Endothelial cell of umbilical vein (primary cell): ENCODE measurements around the gene IZUMO4. TPM values are rescaled to one million over a fixed set of nuclear protein-coding genes. Genes with fewer than 3 reads are reported as not detected.

Experiments used
- BruUV-seq: library from RNA; stranded (reverse); fragments of 400-500 nt; replicated peaks from 2 replicates; lab custom pipeline; 2021; lab: Mats Ljungman, UMichigan
- CTCF ChIA-PET: fragments of 300-600, 350-600 bp; sonication (Branson Sonifier 250); formaldehyde crosslinking; loops from one replicate; lab custom pipeline; 2021; ENCODE audit warnings: antibody characterized with exemption, inconsistent platforms; lab: Charles Lee
- POLR2A ChIA-PET: fragments of 300-600, 350-600 bp; sonication (Branson Sonifier 250); formaldehyde crosslinking; loops from one replicate; lab custom pipeline; 2021; ENCODE audit warnings: antibody characterized with exemption, inconsistent platforms; lab: Charles Lee
- DNase-seq: peaks from one replicate; pipeline ENCODE4 v3.0.0-alpha.2; 2011; ENCODE audit warnings: low read depth, low spot score
- FAIRE-seq: peaks from 2 replicates; lab custom pipeline; 2011; peaks lifted over from hg19 to GRCh38; lab: Jason Lieb, UNC
- H2AFZ ChIP-seq: 2 replicates; pipeline ENCODE4 v1.6.0; 2012; ENCODE audit warnings: low read depth, low read length, control low read depth, inconsistent platforms
- H3K27ac ChIP-seq: 2 replicates; pipeline ENCODE4 v1.5.1; 2011; ENCODE audit warnings: low read depth, mild to moderate bottlenecking, control low read depth, low read length, moderate library complexity; ENCODE audit not compliant: insufficient read depth
- H3K27me3 ChIP-seq, 2 experiments: 2 replicates each; pipeline versions ENCODE4 v1.6.0 to v1.6.1; 2011; ENCODE audit warnings: low read length in 2 of 2, mixed read lengths in 1 of 2; ENCODE audit not compliant: control insufficient read depth in 2 of 2, insufficient read depth in 2 of 2
- H3K36me3 ChIP-seq, 2 experiments: 2 replicates in 1 of 2; 3 replicates in 1 of 2; pipeline ENCODE4 v1.5.1; 2011; ENCODE audit warnings: low read length in 2 of 2, mild to moderate bottlenecking in 1 of 2, moderate library complexity in 1 of 2; ENCODE audit not compliant: control insufficient read depth in 2 of 2, insufficient read depth in 2 of 2; ENCODE audit errors: extremely low read depth in 1 of 2
- H3K4me1 ChIP-seq: 3 replicates; pipeline ENCODE4 v1.5.1; 2011; ENCODE audit warnings: mild to moderate bottlenecking, low read length; ENCODE audit not compliant: control insufficient read depth, insufficient read depth; ENCODE audit errors: extremely low read depth
- H3K4me2 ChIP-seq: 2 replicates; pipeline ENCODE4 v1.6.1; 2011; ENCODE audit warnings: low read length, control low read depth, mixed read lengths; ENCODE audit not compliant: insufficient read depth
- H3K4me3 ChIP-seq, 3 experiments: fragments of 200-600 bp in 1 of 3; sonication (generic), shearing (Covaris generic) in 1 of 3; replicated peaks in 1 of 3; 2 replicates each; pipeline ENCODE4 v1.5.1; 2011 to 2016; ENCODE audit warnings: control low read depth in 3 of 3, low read length in 3 of 3, mild to moderate bottlenecking in 2 of 3, inconsistent platforms in 1 of 3, low read depth in 1 of 3, moderate library complexity in 1 of 3; ENCODE audit not compliant: insufficient read depth in 1 of 3
- H3K79me2 ChIP-seq: 2 replicates; pipeline ENCODE4 v1.6.0; 2012; ENCODE audit warnings: low read length, inconsistent platforms; ENCODE audit not compliant: control insufficient read depth, insufficient read depth
- H3K9ac ChIP-seq: replicated peaks from 2 replicates; pipeline ENCODE3; 2011; ENCODE audit warnings: low read length, control low read depth; ENCODE audit not compliant: insufficient read depth; ENCODE audit errors: extremely low read depth
- H3K9me1 ChIP-seq: replicated peaks from 3 replicates; pipeline ENCODE4 v1.6.0; 2011; ENCODE audit warnings: mild to moderate bottlenecking, low read length; ENCODE audit not compliant: control insufficient read depth, insufficient read depth; ENCODE audit errors: extremely low read depth
- H3K9me3 ChIP-seq: replicated peaks from 2 replicates; pipeline ENCODE4 v1.5.1; 2012; ENCODE audit warnings: low read length, inconsistent platforms; ENCODE audit not compliant: control insufficient read depth, insufficient read depth
- H4K20me1 ChIP-seq: replicated peaks from 2 replicates; pipeline ENCODE3; 2011; ENCODE audit warnings: mild to moderate bottlenecking, low read length; ENCODE audit not compliant: control insufficient read depth, insufficient read depth; ENCODE audit errors: extremely low read depth
- EZH2 ChIP-seq: IDR thresholded peaks from 2 replicates; pipeline ENCODE4 v1.6.1; 2012; ENCODE audit warnings: borderline replicate concordance, low read depth, mild to moderate bottlenecking, moderate library complexity, low read length, inconsistent platforms; ENCODE audit not compliant: severe bottlenecking
- FOS ChIP-seq: IDR thresholded peaks from 2 replicates; pipeline ENCODE4 v1.6.1; 2011; ENCODE audit warnings: mild to moderate bottlenecking, low read length, moderate library complexity, borderline replicate concordance; ENCODE audit not compliant: insufficient read depth
- GATA2 ChIP-seq: IDR thresholded peaks from 2 replicates; pipeline ENCODE4 v1.7.0; 2011; ENCODE audit warnings: low read depth, mild to moderate bottlenecking, moderate library complexity, mixed read lengths, low read length; ENCODE audit not compliant: insufficient read length, insufficient read depth
- JUN ChIP-seq: IDR thresholded peaks from 2 replicates; pipeline ENCODE4 v1.6.1; 2011; ENCODE audit warnings: borderline replicate concordance, low read depth; ENCODE audit not compliant: insufficient read length, insufficient read depth
- MYC ChIP-seq: IDR thresholded peaks from one replicate; pipeline ENCODE4 v1.6.1; 2011; ENCODE audit warnings: mild to moderate bottlenecking, low read depth, low read length
- POLR2A ChIP-seq: IDR thresholded peaks from 2 replicates; pipeline ENCODE4 v1.6.1; 2012; ENCODE audit warnings: low read depth, mild to moderate bottlenecking, control low read depth, low read length
- POLR2AphosphoS5 ChIP-seq: IDR thresholded peaks from 2 replicates; pipeline ENCODE4 v1.6.1; 2012; ENCODE audit warnings: low read depth, mild to moderate bottlenecking, control low read depth, low read length, moderate library complexity; ENCODE audit not compliant: insufficient read depth
- dilution Hi-C: fragments of 300-500 bp; cut with MboI; formaldehyde crosslinking; loops from one replicate; pipeline ENCODE4 v1.15.0; 2019; ENCODE audit warnings: low sequenced_read_pairs; ENCODE audit not compliant: extremely low pct_ligation_motif_present
- intact Hi-C: fragments of 100-400 bp; cut with micrococcal nuclease; formaldehyde crosslinking; loops from one replicate; pipeline ENCODE4 v1.10.0; 2022
- polyA plus RNA-seq, 4 experiments: library from polyadenylated mRNA; depleted of rRNA in 3 of 4; stranded (reverse) in 3 of 4; unstranded in 1 of 4; fragments of >200 nt; gene quantifications; 2 replicates each; pipeline versions ENCODE4 v1.2.1 to v1.2.3, GENCODE V29; 2011 to 2012; ENCODE audit warnings: missing spikeins in 1 of 4
- total RNA-seq: library from RNA; stranded (reverse); gene quantifications from 2 replicates; pipeline ENCODE4 v1.2.3, GENCODE V29; 2021
- TF ChIP-seq, protein P1 (sequence below): IDR thresholded peaks from 2 replicates; pipeline ENCODE4 v1.6.1; 2011; ENCODE audit not compliant: insufficient read depth, insufficient read length
- TF ChIP-seq, protein P2 (sequence below), 2 donors: IDR thresholded peaks; 1 replicate in 1 of 2; 2 replicates in 1 of 2; pipeline ENCODE4 v1.5.1; 2011; ENCODE audit warnings: low read length in 2 of 2, mild to moderate bottlenecking in 2 of 2, moderate library complexity in 2 of 2, control low read depth in 1 of 2, inconsistent platforms in 1 of 2, low read depth in 1 of 2; ENCODE audit not compliant: insufficient read depth in 1 of 2; ENCODE audit errors: extremely low read depth in 1 of 2

Gene IZUMO4
- total and polyA plus RNA-seq, 2 donors (not counting 3 experiments of a cell fraction or from before 2014, with no cell fraction given): 1.1 to 2.0 TPM

DNA sequence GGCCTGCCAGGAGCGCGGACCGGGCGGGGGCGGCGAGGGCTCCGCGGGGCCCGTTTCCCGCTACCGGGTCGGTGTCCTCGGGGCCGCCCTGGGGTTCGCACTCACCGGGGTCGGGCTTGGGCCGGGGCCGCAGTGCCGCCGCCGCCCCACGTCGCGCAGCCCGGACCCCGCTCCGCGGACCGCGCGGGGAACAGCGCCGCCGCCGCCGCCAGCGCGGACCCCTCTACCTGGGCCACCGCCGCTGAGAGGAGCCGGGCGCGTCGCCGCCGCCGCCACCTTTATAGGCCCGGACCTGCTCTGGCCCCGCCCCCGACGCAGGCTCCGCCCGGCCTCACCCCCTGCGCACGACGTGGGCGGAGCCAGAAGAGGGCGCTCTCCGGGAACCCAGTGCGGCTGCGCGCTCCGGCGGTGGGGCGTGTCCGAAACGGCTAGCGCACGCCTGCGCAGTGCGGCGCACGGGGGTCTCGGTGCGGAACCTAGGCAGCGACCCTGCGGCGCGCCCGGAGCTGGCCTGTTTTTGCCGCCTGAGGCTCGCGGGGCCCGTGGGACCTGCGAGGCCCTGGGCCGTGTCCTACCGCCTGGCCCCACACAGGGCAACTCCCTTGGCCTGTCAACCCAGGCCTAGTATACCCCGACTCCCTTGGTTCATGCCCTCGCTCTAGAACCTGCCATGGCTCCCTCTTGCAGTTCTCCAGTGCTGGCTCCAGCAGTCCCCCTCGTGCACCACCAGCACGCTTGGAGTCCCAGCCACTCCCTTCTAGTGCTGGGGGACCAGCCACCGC, 45.5 kb upstream of the IZUMO4 start, which contains the start of gene MKNK2:
Gene MKNK2, minus strand, starts transcription at position 254 of the 782 bp plus-strand sequence. CDS start 393 bp downstream, outside the sequence.
- H4K20me1 ChIP-seq: no peaks in the 10 kb centered on the region
- dilution Hi-C loops (no loop called here), intact Hi-C loops (loop anchor here (1.0 kb wide), 3 partner anchors 9 to 45 kb away; partner anchors contain the start of genes IZUMO4 and MOB3A)
- FAIRE-seq: peak; percentile 98
- DNase-seq: peak; percentile 80
- no peaks in the 10 kb centered on the region for H3K9me3 ChIP-seq
- no peaks in the 10 kb centered on the region for H3K9me1 ChIP-seq
- H3K27me3 ChIP-seq: no peaks in the 10 kb centered on the region
- H3K79me2 ChIP-seq: peaks cover 44% of the 10 kb centered on the region
- POLR2A ChIA-PET: interaction anchor here (0.6 to 1.4 kb wide), 3 partner anchors 9 to 188 kb away, joined by 3 to 7 read pairs (median 5); no protein-coding TSS in a partner anchor
- peak within 1 kb of the TSS; percentile 81 to 95 (median 81) for H3K4me3 ChIP-seq
- no TSS peak for BruUV-seq
- H3K4me2 ChIP-seq: peak within 1 kb of the TSS; percentile 82
- peak within 1 kb of the TSS; percentile 67 for H3K9ac ChIP-seq
- H3K4me1 ChIP-seq: peaks cover 29% of the 10 kb centered on the region
- no peak within 1 kb of the TSS for H3K27ac ChIP-seq
- H2AFZ ChIP-seq: peak within 1 kb of the TSS; percentile 1
- CTCF ChIA-PET: interaction anchor here (1.1 to 3.2 kb wide), 3 partner anchors 14 to 19 kb away, joined by 3 to 17 read pairs (median 3); no protein-coding TSS in a partner anchor
- TF ChIP-seq EZH2 (no peak), MYC (no peak), FOS (no peak), JUN (no peak), GATA2 (no peak), POLR2A (peak; percentile 100), POLR2AphosphoS5 (peak; percentile 100)
- TF ChIP-seq, protein P1, sequence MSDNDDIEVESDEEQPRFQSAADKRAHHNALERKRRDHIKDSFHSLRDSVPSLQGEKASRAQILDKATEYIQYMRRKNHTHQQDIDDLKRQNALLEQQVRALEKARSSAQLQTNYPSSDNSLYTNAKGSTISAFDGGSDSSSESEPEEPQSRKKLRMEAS: no peak
- TF ChIP-seq, protein P2, sequence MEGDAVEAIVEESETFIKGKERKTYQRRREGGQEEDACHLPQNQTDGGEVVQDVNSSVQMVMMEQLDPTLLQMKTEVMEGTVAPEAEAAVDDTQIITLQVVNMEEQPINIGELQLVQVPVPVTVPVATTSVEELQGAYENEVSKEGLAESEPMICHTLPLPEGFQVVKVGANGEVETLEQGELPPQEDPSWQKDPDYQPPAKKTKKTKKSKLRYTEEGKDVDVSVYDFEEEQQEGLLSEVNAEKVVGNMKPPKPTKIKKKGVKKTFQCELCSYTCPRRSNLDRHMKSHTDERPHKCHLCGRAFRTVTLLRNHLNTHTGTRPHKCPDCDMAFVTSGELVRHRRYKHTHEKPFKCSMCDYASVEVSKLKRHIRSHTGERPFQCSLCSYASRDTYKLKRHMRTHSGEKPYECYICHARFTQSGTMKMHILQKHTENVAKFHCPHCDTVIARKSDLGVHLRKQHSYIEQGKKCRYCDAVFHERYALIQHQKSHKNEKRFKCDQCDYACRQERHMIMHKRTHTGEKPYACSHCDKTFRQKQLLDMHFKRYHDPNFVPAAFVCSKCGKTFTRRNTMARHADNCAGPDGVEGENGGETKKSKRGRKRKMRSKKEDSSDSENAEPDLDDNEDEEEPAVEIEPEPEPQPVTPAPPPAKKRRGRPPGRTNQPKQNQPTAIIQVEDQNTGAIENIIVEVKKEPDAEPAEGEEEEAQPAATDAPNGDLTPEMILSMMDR (IDR thresholded peaks at IDR 0.05; ENCODE audit: extremely low read depth in 1 of 2, insufficient read depth in 1 of 2, low read depth in 1 of 2, low read length in 2 of 2): peak; percentile 59 to 61
- peaks cover 0 to under 1% of the 10 kb centered on the region in 2 experiments for H3K36me3 ChIP-seq
